GM19193 (cell line): ENCODE results near the gene ACO2.

ENCODE experiments used
- POLR2A ChIP-seq: IDR thresholded peaks from 4 replicates; pipeline ENCODE4 v1.6.1; 2011; ENCODE audit not compliant: insufficient read depth, insufficient read length; ENCODE audit errors: extremely low read depth

Gene ACO2

DNA sequence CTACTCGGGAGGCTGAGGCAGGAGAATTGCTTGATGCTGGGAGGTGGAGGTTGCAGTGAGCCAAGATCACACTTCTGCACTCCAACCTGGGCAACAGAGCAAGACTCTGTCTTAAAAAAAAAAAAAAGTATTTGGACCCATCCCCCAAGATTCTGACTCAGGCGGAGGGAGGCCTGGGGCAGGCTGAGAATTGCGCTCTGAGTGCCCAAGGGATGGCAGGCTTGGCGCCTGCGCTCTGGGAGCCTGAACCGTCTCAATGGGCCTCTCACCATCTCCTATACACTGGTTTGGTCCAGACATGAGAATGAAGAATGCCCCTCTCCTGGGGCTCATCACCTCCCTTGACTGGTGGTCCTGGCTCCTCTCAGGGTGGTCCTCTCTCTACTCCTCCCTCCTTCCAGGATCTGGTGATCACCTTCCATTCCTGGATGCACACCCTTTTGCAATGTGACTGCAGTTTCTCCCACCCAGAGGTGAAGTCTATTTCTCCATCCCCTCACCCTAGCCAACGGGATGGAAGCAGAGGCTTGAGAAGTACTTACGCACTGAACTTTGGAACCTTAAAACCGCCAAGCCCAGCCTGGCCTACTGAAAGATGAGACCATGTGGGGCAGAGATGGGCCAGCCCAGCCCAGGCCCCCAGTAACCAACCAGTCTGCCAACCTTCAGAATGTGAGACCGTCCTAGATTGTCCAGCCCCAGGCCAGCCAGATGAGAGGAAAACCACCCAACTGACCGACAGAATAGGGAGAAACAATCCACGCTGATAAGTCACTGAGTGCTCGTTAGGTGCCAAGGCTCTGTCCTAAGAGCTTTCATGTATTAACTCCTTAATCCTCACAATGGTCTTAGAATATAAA lies 70.5 kb downstream of the ACO2 start:
- TF ChIP-seq POLR2A, result no peak

DNA sequence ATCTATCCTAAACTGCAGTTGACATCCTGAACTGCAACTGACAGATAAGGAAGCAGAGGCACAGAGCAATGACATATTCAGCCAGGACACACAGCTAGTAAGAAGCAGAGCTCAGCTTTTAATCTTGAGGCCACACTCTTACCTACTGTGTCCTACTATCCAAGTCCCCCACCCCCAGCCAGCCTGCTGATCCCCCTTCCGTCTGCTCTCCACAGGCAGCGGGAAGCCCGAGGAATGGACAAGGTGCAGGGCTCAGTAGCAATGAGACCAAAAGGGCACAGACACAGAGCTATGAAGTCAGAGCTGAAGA lies 71.0 kb downstream of the ACO2 start:
- no peak for TF ChIP-seq POLR2A

DNA sequence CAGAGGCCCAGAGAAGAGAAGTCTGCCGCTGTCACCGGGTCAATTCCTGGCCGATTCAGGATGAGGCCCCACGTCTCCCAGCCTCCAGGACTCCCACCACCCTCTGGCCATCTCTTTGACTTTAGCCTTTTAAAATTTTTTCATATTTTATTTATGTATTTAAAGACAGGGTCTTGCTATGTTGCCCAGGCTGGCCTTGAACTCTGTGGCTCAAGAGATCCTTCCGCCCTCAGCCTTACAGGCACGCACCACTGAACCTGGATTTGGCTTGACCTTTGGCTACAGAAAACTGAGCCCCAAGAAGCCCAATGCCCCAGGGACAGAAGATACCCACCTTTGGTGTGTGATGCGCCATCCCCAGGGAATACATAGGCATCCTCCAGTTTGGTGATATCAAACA lies 71.4 kb downstream of the ACO2 start:
- no peak for TF ChIP-seq POLR2A

DNA sequence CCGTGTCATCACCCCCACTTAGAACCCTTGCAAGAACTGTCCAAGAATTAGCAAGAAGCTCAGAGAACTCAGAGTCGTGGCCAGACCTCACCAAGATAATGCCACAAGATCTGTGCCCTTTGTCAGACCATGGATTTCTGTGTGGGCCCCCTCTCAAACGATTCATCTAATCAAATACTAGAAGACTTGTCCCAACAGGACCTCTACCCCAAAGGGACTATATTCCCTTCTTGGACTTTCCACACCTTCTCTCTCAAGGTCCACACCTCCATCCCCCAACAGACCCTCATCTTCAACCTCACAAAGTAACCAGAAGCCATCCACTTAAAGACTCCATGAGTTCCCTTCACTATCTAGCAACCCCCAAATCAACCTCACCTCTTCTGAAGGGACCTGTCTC lies 72.6 kb downstream of the ACO2 start:
- TF ChIP-seq POLR2A, result no peak

DNA sequence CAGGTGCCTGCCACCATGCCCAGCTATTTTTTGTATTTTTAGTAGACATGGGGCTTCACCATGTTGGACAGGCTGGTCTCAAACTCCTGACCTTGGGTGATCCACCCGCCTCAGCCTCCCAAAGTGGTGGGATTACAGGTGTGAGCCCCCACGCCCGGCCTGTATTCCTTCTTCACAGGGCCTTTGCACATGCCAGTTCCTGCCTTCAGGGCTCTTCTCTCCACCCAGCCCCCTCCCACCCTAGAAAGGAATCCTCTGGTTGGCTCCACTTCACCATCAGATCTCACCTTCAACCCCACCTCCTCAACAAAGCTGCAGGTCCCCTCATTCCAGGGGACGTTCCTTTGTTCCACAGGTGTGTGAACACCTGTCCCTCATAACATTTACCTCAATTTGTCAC lies 73.3 kb downstream of the ACO2 start:
- TF ChIP-seq POLR2A, result no peak

DNA sequence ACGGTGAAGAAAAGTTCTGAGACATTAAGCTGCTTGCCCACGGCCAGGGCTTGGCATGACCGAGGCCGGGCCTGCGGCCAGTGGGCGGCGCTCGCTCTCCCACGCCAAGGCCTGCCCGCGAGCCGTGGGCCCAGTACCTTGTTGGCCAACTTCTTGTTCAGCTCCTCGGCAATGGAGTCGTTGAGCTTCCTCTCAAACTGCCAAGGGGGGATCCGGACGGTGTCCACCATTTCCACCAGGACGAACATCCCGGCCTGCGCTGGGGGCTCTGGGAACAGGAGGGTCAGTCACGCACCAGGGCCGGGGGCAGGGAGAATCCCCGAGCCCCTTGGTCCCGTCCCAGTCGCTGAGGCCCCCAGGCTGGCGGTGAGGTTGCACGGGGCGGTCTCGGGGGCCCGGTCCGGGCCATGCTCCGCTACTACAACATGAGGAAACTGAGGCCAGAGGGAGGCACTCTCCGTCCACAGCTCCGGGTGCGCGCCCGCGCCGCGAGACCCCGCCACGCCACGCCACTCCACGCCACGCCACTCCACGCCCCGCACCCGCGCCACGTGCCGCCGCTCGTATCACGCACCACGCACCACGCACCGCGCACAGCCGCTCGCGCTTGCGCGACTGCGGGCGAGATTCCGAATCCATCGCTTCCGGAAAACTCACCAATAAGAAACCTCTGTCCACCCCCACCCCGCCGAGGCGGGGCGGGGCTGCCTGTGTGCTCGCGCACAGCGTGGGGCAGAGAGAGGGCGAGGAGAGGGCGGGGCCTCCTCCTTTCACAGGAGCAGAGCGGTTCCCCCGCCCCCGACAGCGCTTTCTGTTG lies 75.1 kb downstream of the ACO2 start, which contains the start of gene POLR3H:
Gene POLR3H, minus strand, starts transcription at position 617 of the 817 bp plus-strand sequence. Its CDS starts 369 bp downstream, at position 248.
- peak; percentile 71 for TF ChIP-seq POLR2A

DNA sequence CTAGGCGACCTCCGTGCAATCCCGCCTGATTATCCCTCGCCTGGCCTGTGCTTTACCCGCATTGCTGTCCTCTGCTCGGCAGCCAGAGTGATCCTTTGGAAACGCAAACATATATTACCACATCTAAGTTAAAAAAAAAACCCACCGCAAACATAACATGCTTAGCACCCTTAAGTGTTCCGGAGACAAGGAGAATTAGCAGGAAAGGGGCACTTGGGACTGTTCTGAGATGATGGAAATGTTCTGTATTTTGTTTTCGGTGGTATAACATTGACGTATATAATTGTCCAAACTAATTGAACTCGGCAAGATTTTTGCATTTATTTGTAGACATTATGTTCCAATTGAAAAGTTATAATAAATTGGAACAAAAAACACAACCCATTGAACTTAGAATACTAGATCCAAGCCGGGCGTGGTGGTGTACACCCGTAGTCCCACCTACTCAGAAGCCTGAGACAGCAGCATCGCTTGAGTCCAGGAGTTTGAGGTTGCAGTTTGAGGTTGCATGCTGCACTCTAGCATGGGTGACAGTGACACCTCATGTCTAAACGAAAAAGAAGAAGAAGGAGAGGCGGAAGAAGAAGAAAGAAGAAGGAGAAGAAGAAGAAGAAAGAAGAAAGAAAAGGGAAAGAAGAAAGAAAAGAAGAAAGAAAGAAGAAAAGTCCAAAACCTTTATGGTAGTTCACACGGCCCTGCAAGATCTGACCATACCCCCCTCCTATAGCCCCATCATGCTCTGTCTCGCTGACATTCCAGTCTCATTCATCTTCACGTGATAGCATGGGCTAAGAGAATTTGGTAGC lies 76.0 kb downstream of the ACO2 start:
- no peak for TF ChIP-seq POLR2A

DNA sequence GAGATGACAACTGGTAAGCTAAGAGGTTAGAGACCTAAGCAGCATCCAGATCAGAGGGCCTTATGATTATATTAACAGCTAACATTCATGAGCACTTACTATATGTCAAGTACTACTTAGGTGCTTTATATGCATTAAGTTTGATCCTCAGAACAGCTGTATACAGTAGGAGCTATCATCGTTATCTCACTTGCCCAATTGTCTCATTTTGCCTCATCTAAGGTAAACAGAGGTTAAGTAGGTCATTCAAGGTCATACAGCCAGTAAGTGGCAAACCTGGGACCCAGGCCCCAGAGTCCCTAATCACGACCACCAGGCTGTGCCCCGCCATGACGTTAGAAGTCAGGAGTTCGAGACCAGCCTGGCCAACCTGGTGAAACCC lies 79.9 kb downstream of the ACO2 start:
- no peak for TF ChIP-seq POLR2A

DNA sequence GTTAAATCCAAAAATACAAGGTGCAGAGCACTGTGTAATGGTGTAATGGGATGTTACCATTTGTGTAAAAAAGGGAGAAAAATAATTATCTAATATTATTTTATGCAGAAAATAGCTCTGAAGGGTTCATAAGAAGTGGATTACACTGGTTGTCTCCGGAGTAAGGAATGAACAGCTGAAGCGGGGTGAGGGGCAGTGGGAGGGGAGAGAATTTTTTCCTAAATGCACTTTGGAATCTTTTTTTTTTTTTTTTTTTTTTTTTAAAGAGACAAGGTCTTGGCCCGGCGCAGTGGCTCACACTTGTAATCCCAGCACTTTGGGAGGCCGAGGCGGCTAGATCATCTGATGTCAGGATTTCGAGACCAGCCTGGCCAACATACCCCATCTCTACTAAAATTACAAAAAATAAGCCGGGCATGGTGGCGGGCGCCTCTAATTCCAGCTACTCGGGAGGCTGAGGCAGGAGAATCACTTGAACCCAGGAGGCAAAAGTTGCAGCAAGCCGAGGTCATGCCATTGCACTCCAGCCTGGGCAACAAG lies 82.1 kb downstream of the ACO2 start:
- TF ChIP-seq POLR2A, result no peak

DNA sequence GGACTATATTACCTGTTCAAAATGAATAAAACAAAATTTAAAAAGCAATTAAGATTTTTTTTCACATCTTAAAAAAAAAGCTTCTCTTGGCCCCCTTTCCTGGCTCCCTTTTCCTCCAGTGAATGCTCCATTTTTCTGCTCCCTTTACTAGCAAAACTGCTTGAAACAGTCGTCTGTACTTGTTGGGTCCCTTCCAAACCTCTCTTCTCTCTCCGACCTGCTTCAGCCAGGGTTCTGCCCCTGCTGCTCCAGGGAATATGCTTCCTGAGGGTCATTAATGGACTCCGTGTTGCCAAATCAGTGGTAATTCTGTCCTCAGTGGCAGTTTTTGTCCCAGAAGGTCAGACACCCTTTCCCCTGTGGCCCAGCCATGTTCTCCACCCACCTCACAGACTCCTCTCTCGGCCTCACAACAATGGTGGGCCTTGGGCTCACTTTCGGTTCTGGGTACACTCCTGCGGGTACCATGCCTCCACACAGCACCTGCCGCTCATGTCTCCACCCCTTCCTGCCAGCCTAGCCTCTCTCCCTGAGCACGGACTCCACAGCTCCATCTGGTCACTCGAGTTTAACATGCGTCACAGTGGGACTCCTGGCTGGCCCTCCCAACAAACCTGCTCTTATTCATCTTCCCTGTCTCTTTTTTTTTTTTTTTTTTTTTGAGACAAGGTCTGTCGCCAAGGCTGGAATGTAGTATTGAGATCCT lies 83.1 kb downstream of the ACO2 start:
- no peak for TF ChIP-seq POLR2A

DNA sequence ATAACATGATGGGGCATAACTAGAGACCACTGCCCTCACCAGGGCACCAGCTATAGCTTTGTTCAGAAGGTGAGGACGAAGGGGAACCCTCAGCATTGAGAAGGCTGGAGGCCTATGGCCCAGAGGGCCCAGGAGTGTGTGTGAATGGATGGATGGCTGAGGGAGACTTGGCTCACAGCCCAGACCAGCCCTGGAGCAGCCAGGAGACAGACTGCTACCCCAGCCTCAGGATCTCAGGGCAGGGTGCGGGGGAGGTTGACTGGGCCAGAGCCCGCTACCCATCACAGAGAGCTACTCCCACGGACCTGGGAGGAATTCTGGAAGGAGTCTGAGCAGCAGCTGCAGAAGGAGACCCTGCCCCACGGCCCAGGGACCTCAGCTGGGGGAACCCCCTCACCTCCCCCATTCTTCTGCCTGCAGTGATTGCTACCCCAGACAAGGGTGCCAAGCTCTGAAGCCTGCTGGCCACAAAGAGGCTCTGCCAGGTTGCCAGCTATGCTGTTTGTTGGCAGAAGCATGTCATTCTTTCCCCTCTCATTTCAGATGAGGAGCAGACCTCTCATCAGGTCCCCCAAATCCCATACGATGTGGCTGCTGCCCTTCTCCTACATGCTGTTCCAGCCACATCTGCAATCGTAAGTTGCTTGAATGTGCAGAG lies 86.5 kb downstream of the ACO2 start:
- TF ChIP-seq POLR2A, result no peak

DNA sequence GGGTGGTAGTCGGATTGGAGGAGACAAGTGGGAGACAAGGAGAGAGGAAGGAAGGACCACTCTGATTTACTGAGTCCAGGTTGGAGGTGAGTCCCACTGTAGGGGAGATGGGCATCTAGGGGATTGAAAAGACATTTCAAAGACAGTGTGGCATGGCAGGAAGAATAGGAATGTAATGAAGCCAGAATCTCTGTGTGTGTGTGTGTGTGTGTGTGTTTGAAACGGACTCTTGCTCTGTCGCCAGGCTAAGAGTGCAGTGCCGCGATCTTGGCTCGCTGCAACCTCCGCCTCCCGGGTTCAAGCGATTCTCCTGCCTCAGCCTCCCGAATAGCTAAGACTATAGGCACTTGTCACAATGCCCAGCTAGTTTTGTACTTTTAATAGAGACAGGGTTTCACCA lies 87.6 kb downstream of the ACO2 start:
- no peak for TF ChIP-seq POLR2A

DNA sequence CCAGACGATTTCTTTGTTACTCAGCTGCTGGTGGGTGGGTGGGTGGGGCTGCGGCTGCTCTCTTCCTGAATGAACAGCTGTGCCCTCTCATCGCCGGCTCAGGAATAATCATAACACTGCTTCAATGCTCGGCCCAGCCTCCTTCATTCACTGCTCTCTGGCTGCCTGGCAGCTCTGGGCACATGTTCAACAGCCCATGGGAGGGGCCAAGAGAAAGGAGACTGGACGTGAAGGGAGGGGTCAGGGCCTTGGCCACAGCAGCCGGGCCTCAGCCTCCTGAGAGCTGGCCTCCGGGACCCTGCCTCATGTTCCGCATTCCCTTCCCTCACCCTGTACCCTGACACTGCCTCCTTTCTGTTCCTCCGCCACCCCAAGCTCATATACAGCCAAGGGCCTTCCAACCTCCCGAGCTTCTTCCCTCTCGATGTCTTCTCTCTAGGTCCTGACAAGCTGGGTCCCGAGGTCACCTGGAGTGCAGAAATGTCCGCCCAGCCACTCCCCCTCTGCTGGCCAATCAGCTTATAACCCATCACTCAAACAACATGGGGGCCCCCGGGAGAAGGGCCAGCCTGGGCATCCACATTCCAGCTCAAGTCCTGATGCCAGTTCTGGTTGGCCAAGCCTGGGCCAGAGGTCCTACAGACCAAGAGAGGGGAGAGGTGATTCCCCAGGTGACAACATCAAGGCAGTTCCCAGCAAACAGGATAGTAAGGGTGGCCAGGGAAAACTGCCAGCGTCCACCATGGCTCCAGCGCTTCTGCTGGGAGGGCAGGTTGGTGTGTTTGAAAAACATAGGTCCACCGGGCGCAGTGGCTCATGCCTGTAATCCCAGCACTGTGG lies 88.7 kb downstream of the ACO2 start:
- TF ChIP-seq POLR2A, result no peak
